ENCODE results near the gene FGFRL1. TPM values are rescaled to one million over a fixed set of nuclear protein-coding genes. Genes with fewer than 3 reads are reported as not detected.

FGFRL1 gene
- total RNA-seq, 1 experiment from 2014 or later = 26.1 TPM

DNA sequence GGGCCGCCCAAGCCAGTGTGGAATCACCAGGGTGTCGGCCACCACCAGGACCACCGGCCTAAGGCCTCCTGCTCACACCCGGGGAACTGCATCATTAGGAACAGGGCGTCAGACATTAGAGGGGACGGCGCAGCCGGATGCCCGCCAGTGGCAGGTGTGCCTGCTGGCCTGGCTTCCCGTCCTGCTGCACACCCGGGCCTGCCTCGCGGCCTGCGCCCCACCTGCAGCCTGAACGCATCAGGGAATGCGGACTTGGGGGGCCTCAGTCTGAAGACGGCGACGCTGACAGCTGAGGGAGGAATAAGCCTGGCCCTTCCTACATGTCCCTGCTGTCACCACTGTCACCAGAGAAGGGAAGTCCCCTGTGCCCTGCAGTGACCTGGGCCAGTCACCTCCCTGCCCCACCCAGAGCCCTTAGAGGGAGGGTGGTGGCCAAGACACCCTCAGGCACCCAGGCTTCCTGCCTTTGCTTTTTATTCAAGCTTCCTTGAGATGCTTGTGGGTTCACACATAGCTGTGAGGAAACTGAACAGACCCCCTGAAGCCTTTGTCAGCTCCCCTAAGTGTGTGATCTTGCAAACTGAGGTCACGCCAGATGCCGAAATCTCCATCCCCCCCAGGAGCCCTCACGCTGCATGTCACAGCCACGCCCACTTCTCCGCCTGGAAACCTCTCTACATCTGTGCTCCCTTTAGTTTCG lies 41.2 kb upstream of the FGFRL1 start:
- Mint-ChIP-seq H3K9me3 (peaks cover 3 to 4% of the 10 kb centered on the region in 2 experiments; a peak in 3 of 5 replicates), H3K4me1 (peaks cover 0 to 2% of the 10 kb centered on the region in 2 experiments; a peak in 1 of 4 replicates), H3K27me3 (ENCODE audit: low read depth) (peaks cover 14% of the 10 kb centered on the region), H3K36me3 (ENCODE audit: insufficient read depth in 1 of 3, low read depth in 3 of 3) (no peaks in the 10 kb centered on the region), H3K4me3 (no peak overlapping the region; a peak in 1 of 5 replicates), H3K27ac (no peak overlapping the region)
- no peak overlapping the region for H3K23ac ChIP-seq (ENCODE audit: insufficient read length, low read depth, low read length)
- no peak overlapping the region for H2BK20ac ChIP-seq (ENCODE audit: low read depth, low read length, poor library complexity, severe bottlenecking)
- no peak overlapping the region for H3T11ph ChIP-seq (ENCODE audit: low read length)
- no peak overlapping the region for H3K4me2 ChIP-seq (ENCODE audit: insufficient read depth, insufficient read length, low read length)
- H2BK15ac ChIP-seq (ENCODE audit: low read depth, low read length) = no peak overlapping the region
- H4K20me1 ChIP-seq (ENCODE audit: control insufficient read depth, insufficient read depth, insufficient read length) = no peaks in the 10 kb centered on the region
- no peak overlapping the region for H4K8ac ChIP-seq (replicated peaks; ENCODE audit: insufficient read length, low read depth, low read length)
- no peaks in the 10 kb centered on the region for H3K79me1 ChIP-seq (ENCODE audit: insufficient read depth, low read depth, low read length, poor library complexity, severe bottlenecking)
- no peak overlapping the region for H2BK120ac ChIP-seq (ENCODE audit: low read depth, low read length, poor library complexity, severe bottlenecking)
- H3K14ac ChIP-seq (ENCODE audit: insufficient read depth, low read length) = no peak overlapping the region
- no peak for DNase-seq
- H4K5ac ChIP-seq (ENCODE audit: insufficient read length, low read depth, low read length) = no peak overlapping the region
- H3K9me3 ChIP-seq (ENCODE audit: control insufficient read depth, low read depth, low read length) = no peaks in the 10 kb centered on the region
- H2BK5ac ChIP-seq (ENCODE audit: insufficient read length, low read length) = no peak overlapping the region
- H2AK5ac ChIP-seq (ENCODE audit: insufficient read length, low read length) = no peak overlapping the region
- no CpG with 5 or more reads among the region's 25 CpGs for WGBS (ENCODE audit: extremely low coverage, insufficient read length, low lambda C conversion rate)
- no peak overlapping the region for H3K4ac ChIP-seq (ENCODE audit: low read depth, low read length)
- H3K27ac ChIP-seq (ENCODE audit: insufficient read length, low read depth, low read length) = no peak overlapping the region
- no peak overlapping the region for H2AFZ ChIP-seq (ENCODE audit: low read length)
- no peak overlapping the region for H3K18ac ChIP-seq (ENCODE audit: insufficient read length, low read depth, low read length)
- peaks cover 3% of the 10 kb centered on the region; the same call in 1 of the 2 replicates for H3K27me3 ChIP-seq (ENCODE audit: insufficient read depth, low read length)
- H3K23me2 ChIP-seq (ENCODE audit: insufficient read length, low read depth, low read length, poor library complexity, severe bottlenecking) = peaks cover 5% of the 10 kb centered on the region
- H3K56ac ChIP-seq (ENCODE audit: insufficient read length, low read depth, low read length) = no peak overlapping the region
- no peak overlapping the region for H3K9ac ChIP-seq (ENCODE audit: extremely low read depth, insufficient read length, low read length)
- no peak overlapping the region for H4K91ac ChIP-seq (ENCODE audit: insufficient read length, low read depth, low read length)
- no peak overlapping the region for H2BK12ac ChIP-seq (ENCODE audit: insufficient read length, low read depth, low read length)
- H3K79me2 ChIP-seq (ENCODE audit: insufficient read depth, low read length) = no peaks in the 10 kb centered on the region
- no peaks in the 10 kb centered on the region for H3K4me1 ChIP-seq (ENCODE audit: insufficient read depth, low read length)
- TF ChIP-seq, protein P1, sequence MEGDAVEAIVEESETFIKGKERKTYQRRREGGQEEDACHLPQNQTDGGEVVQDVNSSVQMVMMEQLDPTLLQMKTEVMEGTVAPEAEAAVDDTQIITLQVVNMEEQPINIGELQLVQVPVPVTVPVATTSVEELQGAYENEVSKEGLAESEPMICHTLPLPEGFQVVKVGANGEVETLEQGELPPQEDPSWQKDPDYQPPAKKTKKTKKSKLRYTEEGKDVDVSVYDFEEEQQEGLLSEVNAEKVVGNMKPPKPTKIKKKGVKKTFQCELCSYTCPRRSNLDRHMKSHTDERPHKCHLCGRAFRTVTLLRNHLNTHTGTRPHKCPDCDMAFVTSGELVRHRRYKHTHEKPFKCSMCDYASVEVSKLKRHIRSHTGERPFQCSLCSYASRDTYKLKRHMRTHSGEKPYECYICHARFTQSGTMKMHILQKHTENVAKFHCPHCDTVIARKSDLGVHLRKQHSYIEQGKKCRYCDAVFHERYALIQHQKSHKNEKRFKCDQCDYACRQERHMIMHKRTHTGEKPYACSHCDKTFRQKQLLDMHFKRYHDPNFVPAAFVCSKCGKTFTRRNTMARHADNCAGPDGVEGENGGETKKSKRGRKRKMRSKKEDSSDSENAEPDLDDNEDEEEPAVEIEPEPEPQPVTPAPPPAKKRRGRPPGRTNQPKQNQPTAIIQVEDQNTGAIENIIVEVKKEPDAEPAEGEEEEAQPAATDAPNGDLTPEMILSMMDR (conservative IDR thresholded peaks at IDR 0.05) = no peak

Measured in H9 (cell line).